HFFc6 (cell line): Measurements from ENCODE around the gene SCN4A. TPM values are rescaled to one million over a fixed set of nuclear protein-coding genes. Genes with fewer than 3 reads are reported as not detected.
"Not testable (repeated sequence)": the region's sequence is repeated elsewhere in the genome, so short reads cannot be mapped to it uniquely, and the experiment has no call there.

Experiments
- DNase-seq: peaks from one replicate; pipeline ENCODE4 v3.0.0-alpha.2; 2018
- H3K27ac Mint-ChIP-seq: 2 replicates; pipeline ENCODE4 v1.8.0; 2020; ENCODE audit warnings: mild to moderate bottlenecking, mixed read lengths
- H3K27me3 Mint-ChIP-seq: 2 replicates; pipeline ENCODE4 v1.8.0; 2021; ENCODE audit warnings: mild to moderate bottlenecking, moderate library complexity, mixed read lengths; ENCODE audit not compliant: insufficient read depth
- H3K36me3 Mint-ChIP-seq: 2 replicates; pipeline ENCODE4 v1.8.0; 2021; ENCODE audit warnings: low read depth, mixed read lengths
- H3K4me1 Mint-ChIP-seq: 2 replicates; pipeline ENCODE4 v1.8.0; 2020; ENCODE audit warnings: low read depth, mixed read lengths
- H3K4me3 Mint-ChIP-seq: 2 replicates; pipeline ENCODE4 v1.8.0; 2020; ENCODE audit warnings: mild to moderate bottlenecking, moderate library complexity, mixed read lengths
- H3K9me3 Mint-ChIP-seq: 2 replicates; pipeline ENCODE4 v1.8.0; 2020; ENCODE audit warnings: mild to moderate bottlenecking, mixed read lengths
- total RNA-seq, 6 experiments: library from RNA; stranded (reverse); fragmentation: NEBNext Ultra II Directional; extraction: Animal tissue kit (Norgen Biotek cat#: 25700); gene quantifications; 2 replicates in 1 of 6; 3 replicates in 5 of 6; pipeline ENCODE4 v1.2.3, GENCODE V29; 2021
- TF ChIP-seq, protein P1 (sequence below): fragments of 200-600 bp; sonication (generic); IDR thresholded peaks from 2 replicates; pipeline ENCODE4 v1.5.0; 2021; ENCODE audit warnings: antibody characterized with exemption, mild to moderate bottlenecking

The SCN4A gene
- total RNA-seq, 6 experiments from 2014 or later, result not detected

DNA sequence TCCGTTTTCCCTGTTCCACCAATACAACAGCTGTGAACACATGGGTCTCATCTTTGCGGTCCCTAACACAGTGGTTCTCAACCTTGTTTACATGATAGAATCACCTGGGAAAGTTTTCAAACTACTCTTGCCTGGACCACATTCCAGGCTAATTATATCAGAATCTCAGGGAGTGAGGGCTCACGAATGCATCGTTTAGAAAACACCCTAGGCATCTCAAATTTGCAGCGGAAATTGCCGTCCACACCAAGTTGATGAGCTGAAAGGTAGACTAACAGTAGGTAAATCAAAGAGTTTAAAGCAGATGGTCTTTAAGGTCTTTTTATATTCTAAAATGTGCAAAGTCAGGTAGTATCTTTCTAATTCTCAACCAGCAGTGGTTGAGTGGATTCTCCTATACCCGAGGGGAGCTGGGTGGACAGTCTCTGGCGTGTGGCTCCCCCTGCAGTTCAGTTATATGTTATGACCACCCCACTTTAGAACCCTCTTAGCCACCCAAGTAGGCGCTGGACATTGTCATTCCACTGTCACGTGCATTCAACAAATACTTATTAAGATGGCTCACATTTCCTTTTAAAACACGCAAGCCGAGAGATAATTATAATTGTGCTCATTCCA is 65.4 kb downstream of the SCN4A start:
- not testable (repeated sequence) for H3K4me1 Mint-ChIP-seq, H3K36me3 Mint-ChIP-seq, H3K4me3 Mint-ChIP-seq, H3K27ac Mint-ChIP-seq, H3K9me3 Mint-ChIP-seq
- peaks cover 65% of the 10 kb centered on the region for H3K27me3 Mint-ChIP-seq
- TF ChIP-seq, protein P1, sequence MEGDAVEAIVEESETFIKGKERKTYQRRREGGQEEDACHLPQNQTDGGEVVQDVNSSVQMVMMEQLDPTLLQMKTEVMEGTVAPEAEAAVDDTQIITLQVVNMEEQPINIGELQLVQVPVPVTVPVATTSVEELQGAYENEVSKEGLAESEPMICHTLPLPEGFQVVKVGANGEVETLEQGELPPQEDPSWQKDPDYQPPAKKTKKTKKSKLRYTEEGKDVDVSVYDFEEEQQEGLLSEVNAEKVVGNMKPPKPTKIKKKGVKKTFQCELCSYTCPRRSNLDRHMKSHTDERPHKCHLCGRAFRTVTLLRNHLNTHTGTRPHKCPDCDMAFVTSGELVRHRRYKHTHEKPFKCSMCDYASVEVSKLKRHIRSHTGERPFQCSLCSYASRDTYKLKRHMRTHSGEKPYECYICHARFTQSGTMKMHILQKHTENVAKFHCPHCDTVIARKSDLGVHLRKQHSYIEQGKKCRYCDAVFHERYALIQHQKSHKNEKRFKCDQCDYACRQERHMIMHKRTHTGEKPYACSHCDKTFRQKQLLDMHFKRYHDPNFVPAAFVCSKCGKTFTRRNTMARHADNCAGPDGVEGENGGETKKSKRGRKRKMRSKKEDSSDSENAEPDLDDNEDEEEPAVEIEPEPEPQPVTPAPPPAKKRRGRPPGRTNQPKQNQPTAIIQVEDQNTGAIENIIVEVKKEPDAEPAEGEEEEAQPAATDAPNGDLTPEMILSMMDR, result peak; percentile 62
- DNase-seq, result peak; percentile 17

DNA sequence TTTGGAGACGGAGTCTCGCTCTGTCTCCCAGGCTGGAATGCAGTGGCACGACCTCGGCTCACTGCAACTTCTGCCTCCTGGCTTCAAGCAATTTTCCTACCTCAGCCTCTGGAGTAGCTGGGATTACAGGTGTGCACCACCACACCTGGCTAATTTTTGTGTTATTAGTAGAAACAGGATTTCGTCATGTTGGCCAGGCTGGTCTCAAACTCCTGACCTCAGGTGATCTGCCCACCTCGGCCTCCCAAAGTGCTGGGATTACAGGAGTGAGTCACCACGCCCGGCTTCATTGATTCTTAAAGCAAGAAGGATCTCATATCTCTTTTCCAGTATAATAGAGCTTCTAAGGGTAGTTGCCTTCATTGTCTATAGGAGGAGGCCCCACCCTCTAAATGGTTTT is 67.9 kb downstream of the SCN4A start:
- H3K4me3 Mint-ChIP-seq, H3K27ac Mint-ChIP-seq, H3K9me3 Mint-ChIP-seq, DNase-seq, H3K36me3 Mint-ChIP-seq, H3K4me1 Mint-ChIP-seq: not testable (repeated sequence)
- peaks cover 68% of the 10 kb centered on the region for H3K27me3 Mint-ChIP-seq

DNA sequence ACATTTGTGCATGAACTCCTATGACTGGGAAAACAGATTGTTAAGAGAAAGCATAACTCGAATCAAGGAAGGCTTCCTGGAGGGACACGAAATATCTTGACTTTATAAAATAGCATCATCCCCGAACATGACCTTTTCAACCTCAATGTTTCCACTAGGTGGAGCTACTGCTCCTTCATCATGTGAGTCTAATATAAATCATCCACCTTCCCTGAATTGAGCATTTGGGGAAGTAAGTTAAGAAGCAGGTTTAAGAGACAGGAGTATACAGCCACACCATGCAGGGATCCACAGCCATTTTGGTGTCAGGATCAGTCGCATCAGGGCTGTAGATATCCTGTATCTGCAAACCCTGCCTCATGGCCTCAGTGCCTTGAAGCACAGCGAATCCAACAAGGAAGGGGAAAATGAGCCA is 68.9 kb downstream of the SCN4A start:
- not testable (repeated sequence) for H3K27ac Mint-ChIP-seq, H3K36me3 Mint-ChIP-seq, H3K4me1 Mint-ChIP-seq, H3K9me3 Mint-ChIP-seq, H3K4me3 Mint-ChIP-seq
- peak; percentile 33 for DNase-seq
- H3K27me3 Mint-ChIP-seq, result peaks cover 62% of the 10 kb centered on the region
- TF ChIP-seq, protein P1, result peak; percentile 70

DNA sequence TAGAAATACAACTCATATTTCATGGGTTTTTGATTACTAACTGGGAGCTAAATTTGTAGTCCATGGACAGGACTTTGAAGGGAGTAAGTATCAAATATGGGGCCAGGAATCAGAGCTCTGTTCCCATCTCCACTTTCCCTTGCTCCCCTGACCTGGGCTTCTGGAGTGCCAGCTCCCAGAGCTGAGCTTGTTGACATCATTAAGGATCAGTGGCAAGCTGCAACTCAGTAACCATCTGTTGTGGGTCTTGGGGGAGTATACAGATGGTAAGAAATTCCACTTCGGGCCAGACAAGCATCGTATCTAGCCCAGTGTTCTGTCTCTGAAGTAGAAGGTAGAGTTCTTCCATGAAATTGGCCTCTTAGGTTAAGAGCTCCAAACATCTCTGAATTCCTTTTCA is 70.7 kb downstream of the SCN4A start:
- H3K36me3 Mint-ChIP-seq, H3K27ac Mint-ChIP-seq, H3K4me3 Mint-ChIP-seq, H3K4me1 Mint-ChIP-seq, H3K9me3 Mint-ChIP-seq, DNase-seq: not testable (repeated sequence)
- peaks cover 52% of the 10 kb centered on the region for H3K27me3 Mint-ChIP-seq

DNA sequence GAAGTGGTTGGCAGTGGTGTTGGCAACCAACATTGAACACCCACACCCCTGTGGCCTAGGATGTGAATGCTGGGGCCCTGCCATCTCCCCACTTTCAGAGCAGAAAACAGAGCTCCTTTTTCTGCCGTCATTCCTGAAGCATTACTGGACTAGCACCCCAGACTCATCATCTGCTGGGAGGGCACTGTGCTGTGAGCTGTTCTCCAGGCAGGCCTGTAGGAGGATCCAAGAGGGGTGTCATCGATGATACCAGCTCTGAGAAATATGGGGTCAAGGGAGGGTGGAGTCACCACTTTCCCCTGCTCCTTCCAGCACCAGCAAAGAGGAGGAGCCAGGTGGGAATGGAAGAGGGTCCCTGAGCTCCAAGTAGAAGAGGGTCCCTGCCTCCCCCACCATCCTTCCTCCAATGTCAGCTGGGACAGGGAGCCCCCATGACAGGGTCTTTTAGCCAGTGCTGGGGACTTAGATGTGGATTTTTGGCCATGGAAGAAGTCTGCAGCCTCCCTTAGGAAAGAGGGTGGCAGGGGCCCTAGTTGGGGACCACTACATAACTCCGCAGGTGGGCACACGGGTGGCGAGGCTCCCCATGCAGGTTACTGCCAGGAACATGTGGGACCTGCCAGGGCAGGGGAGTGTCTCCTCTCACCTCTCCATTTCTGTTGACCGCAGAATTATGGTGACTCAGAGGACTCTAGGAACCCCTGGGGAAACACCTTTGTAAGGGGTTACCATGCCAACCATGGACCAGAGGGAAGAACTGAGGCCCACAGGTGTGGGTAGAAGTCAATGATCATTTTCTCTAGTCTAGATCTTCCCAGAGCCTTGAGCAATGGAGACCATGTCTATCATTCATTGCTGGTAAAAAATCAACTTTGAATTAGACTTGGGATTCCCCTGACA is 73.6 kb downstream of the SCN4A start:
- H3K27ac Mint-ChIP-seq, H3K36me3 Mint-ChIP-seq, H3K9me3 Mint-ChIP-seq, H3K4me1 Mint-ChIP-seq, H3K4me3 Mint-ChIP-seq: not testable (repeated sequence)
- DNase-seq, result peak; percentile 25
- peaks cover 41% of the 10 kb centered on the region for H3K27me3 Mint-ChIP-seq
- TF ChIP-seq, protein P1, result 0 out of 2 replicates have a peak, but pooled peaks have one; percentile 12

DNA sequence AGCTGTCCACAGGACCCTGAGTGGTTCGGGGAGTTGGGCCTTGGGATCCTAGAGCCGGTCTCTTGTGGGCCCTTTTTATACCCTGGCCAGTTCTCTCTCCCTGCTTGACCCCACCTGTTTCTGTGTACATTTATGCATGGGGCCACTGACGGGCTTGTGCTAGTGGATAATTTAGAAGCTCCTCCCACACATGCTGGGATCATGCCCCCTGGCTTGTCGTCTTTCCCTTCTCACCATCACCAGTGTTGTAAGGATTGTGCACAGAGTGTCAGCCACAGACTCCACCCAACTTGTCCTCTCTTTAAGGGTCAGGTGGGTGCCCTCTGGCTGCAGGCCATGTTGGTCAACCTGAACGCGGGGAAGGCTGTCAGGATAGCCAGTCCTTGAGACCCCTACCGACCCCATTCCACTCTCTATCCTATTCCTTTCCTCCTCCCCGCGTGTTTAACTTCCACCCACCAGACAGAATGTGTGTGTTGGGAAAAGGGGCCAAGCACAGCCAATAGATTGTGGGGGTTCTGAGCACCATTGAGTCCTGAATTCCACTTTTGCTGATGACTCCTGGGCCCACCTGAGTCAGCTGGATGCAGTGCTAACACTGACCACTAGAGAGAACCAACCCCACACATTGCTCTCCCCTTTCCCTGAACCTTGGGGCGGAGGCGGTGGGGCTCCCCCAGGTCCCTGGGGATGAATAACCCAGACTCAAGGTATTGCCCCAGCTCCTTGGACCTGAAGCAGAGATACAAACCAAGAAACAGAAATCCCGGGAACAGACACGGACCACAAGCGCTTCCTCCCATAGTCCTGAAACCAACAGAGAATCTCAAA is 76.0 kb downstream of the SCN4A start, which contains the start of gene CSH1:
CSH1 (minus strand) TSS at position 51 of the 831 bp plus-strand sequence. CDS start 63 bp downstream, outside the sequence.
- not testable (repeated sequence) for H3K4me3 Mint-ChIP-seq, H3K27ac Mint-ChIP-seq, H3K36me3 Mint-ChIP-seq, H3K4me1 Mint-ChIP-seq, DNase-seq, H3K9me3 Mint-ChIP-seq
- TF ChIP-seq, protein P1, result peak; percentile 23; the same call in 1 of the 2 replicates
- H3K27me3 Mint-ChIP-seq, result peaks cover 30% of the 10 kb centered on the region

DNA sequence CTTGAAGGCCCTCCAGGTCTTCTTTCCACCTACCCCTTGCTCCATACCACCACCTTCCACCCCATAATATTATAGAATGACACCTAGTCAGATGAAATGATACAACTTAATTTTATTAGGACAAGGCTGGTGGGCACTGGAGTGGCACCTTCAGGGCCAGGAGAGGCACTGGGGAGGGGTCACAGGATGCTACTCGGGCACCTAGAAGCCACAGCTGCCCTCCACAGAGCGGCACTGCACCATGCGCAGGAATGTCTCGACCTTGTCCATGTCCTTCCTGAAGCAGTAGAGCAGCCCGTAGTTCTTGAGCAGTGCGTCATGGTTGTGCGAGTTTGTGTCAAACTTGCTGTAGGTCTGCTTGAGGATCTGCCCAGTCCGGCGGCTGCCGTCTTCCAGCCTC is 77.9 kb downstream of the SCN4A start:
- peaks cover 23% of the 10 kb centered on the region for H3K27me3 Mint-ChIP-seq
- H3K27ac Mint-ChIP-seq, H3K9me3 Mint-ChIP-seq, H3K4me3 Mint-ChIP-seq, DNase-seq, H3K36me3 Mint-ChIP-seq, H3K4me1 Mint-ChIP-seq: not testable (repeated sequence)

DNA sequence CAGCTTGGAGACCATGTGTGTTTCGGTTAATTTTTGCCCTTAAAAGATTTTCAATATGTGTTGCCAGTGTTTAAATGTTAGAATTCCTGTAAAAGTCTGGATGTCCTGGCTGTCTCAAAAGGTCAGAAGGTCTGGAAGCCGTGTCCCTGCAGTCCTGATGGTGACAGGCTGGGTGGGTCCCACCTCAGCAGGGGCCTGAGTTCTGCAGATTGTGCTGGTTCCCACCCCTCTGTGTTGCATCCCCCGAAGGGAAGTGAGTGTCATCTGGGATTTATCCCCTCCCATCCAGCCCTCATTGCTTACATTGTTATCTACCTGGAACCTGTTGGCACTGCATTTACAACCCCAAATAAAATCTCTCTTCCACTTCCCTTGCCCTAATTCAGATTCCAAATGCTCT is 78.7 kb downstream of the SCN4A start:
- not testable (repeated sequence) for H3K9me3 Mint-ChIP-seq, H3K27ac Mint-ChIP-seq, DNase-seq, H3K4me3 Mint-ChIP-seq, H3K4me1 Mint-ChIP-seq, H3K36me3 Mint-ChIP-seq
- peaks cover 20% of the 10 kb centered on the region for H3K27me3 Mint-ChIP-seq

DNA sequence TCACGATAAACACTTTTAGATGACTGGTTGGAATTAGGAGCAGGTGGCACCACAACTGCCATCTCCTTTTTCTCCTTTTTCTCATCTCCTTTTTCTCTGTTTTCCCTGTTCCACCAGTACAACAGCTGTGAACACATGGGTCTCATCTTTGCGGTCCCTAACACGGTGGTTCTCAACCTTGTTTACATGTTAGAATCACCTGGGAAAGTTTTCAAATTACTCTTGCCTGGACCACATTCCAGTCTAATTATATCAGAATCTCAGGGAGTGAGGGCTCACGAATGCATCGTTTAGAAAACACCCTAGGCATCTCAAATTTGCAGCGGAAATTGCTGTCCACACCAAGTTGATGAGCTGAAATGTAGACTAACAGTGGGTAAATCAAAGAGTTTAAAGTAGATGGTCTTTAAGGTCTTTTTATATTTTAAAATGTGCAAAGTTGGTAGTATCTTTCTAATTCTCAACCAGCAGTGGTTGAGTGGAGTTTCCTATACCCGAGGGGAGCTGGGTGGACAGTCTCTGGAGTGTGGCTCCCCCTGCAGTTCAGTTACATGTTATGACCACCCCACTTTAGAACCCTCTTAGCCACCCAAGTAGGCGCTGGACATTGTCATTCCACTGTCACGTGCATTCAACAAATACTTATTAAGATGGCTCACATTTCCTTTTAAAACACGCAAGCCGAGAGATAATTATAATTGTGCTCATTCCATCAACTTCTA is 80.2 kb downstream of the SCN4A start:
- H3K36me3 Mint-ChIP-seq, result not testable (repeated sequence)

More for the DNA sequence above, 80.2 kb downstream of the SCN4A start:
- H3K4me1 Mint-ChIP-seq, H3K4me3 Mint-ChIP-seq, H3K27ac Mint-ChIP-seq, DNase-seq, H3K9me3 Mint-ChIP-seq: not testable (repeated sequence)
- peaks cover 27% of the 10 kb centered on the region for H3K27me3 Mint-ChIP-seq
